WTC11 (cell line): ENCODE data around the gene CBX5.

Experiments used
- ATF3 ChIP-seq: sonication (generic); formaldehyde crosslinking; conservative IDR thresholded peaks from 2 replicates; pipeline ENCODE4 v1.8.1; 2022; ENCODE audit warnings: mild to moderate bottlenecking, missing genetic modification reagents
- CREM ChIP-seq: sonication (generic); formaldehyde crosslinking; IDR thresholded peaks from 2 replicates; pipeline ENCODE4 v1.8.1; 2022; ENCODE audit warnings: mild to moderate bottlenecking, missing genetic modification reagents, moderate library complexity
- CTCF ChIP-seq: fragments of 200-600 bp; IDR thresholded peaks from 2 replicates; pipeline ENCODE4 v1.8.0; 2022; ENCODE audit warnings: antibody characterized with exemption
- ELF4 ChIP-seq: sonication (generic); formaldehyde crosslinking; IDR thresholded peaks from 2 replicates; pipeline ENCODE4 v1.8.1; 2022; ENCODE audit warnings: low read depth, mild to moderate bottlenecking, moderate library complexity, missing genetic modification reagents
- IRF2 ChIP-seq: sonication (generic); formaldehyde crosslinking; IDR thresholded peaks from 2 replicates; pipeline ENCODE4 v1.8.0; 2022; ENCODE audit warnings: low read depth, missing genetic modification reagents, borderline replicate concordance
- SP1 ChIP-seq: sonication (generic); formaldehyde crosslinking; conservative IDR thresholded peaks from 2 replicates; pipeline ENCODE4 v1.8.1; 2022; ENCODE audit warnings: missing genetic modification reagents
- ZBTB43 ChIP-seq: sonication (generic); formaldehyde crosslinking; IDR thresholded peaks from 2 replicates; pipeline ENCODE4 v1.8.1; 2023; ENCODE audit warnings: mild to moderate bottlenecking, missing genetic modification reagents
- ZNF219 ChIP-seq: sonication (generic); formaldehyde crosslinking; IDR thresholded peaks from 2 replicates; pipeline ENCODE4 v1.8.0; 2023; ENCODE audit warnings: missing genetic modification reagents, mild to moderate bottlenecking, borderline replicate concordance
- ZNF512 ChIP-seq: sonication (generic); formaldehyde crosslinking; IDR thresholded peaks from 2 replicates; pipeline ENCODE4 v1.8.1; 2022; ENCODE audit warnings: missing genetic modification reagents, borderline replicate concordance

GRCh38 chr12:54232790-54233189, 47.1 kb downstream of the CBX5 start:
- no peak for TF ChIP-seq CTCF
- TF ChIP-seq ATF3 (CRISPR knock-in tag) = no peak
- no peak for TF ChIP-seq ZBTB43 (CRISPR knock-in tag)
- TF ChIP-seq IRF2 (CRISPR knock-in tag) = no peak
- TF ChIP-seq SP1 = no peak
- TF ChIP-seq ZNF219 (CRISPR knock-in tag) = no peak
- TF ChIP-seq ZNF512 (CRISPR knock-in tag) = no peak
- TF ChIP-seq CREM (CRISPR knock-in tag) = no peak
- TF ChIP-seq ELF4 (CRISPR knock-in tag) = no peak
